GM18498 (cell line): ENCODE data around the gene ARID1A.

Experiments used
- ATAC-seq: cut with Tn5 transposase; IDR thresholded peaks from one replicate; pipeline ENCODE4 v1.9.1; 2021; ENCODE audit warnings: mild to moderate bottlenecking, moderate library complexity; ENCODE audit not compliant: unreplicated experiment

The ARID1A gene

GRCh38 chr1:26824731-26825130 lies 128.9 kb downstream of the ARID1A start:
- ATAC-seq, result no peak

DNA sequence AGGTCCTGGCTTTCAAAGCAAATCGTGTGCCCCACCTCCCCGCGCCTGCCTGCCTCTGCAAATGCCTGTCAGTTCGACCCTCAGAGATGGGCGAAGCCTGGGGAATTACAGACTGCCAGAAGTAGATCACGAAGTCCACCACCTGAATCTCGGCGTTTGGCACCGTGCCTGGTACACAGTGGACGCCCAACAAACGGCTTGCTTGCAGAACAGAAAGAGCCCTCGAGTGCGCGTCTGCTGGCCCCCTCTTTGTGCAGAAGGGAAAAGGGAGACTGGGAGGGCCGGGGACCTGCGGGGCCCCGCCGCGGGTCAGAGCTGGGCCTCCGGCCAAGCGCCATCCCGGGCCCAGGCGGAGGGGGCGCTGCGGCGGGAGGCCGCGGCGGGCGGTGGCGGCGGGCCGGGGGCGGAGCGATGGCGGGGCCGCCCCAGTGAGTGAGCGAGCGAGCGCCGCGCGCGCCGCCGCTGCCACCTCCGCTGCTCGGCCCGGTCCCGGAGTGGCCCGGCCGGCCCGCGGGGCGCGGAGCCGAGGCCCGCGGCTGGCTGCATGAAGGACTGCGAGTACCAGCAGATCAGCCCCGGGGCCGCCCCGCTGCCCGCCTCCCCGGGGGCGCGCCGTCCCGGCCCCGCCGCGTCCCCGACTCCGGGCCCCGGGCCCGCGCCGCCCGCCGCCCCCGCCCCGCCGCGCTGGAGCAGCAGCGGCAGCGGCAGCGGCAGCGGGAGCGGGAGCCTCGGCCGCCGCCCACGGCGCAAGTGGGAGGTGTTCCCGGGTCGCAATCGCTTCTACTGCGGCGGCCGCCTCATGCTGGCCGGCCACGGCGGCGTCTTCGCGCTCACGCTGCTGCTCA lies 130.7 kb downstream of the ARID1A start, which contains the start of gene ZDHHC18:
TSS of gene ZDHHC18 (plus strand) at position 428 of the 845 bp plus-strand sequence. CDS start at position 545, 117 bp downstream.
- peak; percentile 84 for ATAC-seq

- ATAC-seq, result no peak
Measured at GRCh38 chr1:26827106-26827604, 131.3 kb downstream of the ARID1A start.

DNA sequence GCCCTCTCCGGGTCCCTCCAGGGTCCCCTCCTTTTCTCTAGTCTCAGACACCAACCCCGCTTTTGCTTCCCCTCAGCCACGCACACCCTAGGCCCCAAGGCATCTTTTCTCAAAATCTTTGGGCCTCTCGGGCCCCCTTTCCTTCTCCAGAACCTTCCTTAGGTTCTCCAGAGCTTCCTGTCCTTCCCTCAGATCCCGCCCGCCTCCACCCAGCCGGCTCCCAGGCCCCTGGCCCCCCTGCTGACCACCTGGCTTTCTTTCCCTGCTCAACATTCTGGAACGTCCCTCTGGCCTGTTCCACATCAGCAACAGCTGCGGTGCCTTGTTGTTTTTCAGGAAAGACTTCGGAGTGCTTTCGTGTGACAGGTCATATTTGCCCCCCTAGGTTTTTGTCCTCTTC lies 131.8 kb downstream of the ARID1A start:
- ATAC-seq, result no peak

- no peak for ATAC-seq
Measured at GRCh38 chr1:26828411-26828991, 132.7 kb downstream of the ARID1A start.

DNA sequence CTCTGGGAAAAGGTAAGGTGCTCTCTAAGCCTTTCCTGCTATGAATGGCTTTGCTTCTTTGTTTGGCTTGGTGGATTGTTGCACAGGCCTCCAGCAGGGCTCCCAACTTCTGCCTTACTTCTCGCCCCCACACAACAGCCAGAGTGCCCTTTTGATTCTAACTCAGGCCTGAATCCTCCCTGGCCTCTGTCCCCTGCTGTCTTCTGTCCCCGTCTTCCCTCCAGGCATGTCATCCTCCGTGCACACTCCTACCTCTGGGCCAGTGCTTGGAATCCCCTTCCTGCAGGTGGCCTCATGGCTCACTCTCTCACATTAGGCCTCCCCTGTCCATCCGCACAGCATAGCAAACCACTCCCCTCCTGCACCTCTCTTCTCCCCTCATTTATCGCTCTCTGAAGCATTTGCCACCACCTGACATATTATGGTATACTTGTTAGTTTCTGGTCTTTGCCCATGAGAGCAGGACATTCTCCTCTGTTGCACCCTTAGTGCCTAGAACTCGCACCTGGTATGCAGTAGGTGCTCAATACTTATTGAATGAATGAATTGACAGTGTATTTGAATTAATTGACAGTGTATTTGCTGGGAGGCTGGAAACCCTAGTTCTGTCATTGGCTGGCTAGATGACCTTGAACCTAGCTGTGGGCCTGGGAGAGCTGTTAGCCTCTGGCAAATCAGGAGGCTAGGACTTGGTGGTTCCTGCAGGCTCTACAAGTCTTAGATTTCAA lies 133.5 kb downstream of the ARID1A start:
- no peak for ATAC-seq

GRCh38 chr1:26831059-26831458 lies 135.2 kb downstream of the ARID1A start:
- no peak for ATAC-seq
